Panc1 (cell line): ENCODE measurements around the gene TPRN.

Experiments used
- CTCF ChIP-seq: fragments of 450-650 bp; IDR thresholded peaks from 2 replicates; pipeline ENCODE4 v1.5.1; 2017; ENCODE audit warnings: mild to moderate bottlenecking
- POLR2AphosphoS5 ChIP-seq: IDR thresholded peaks from 2 replicates; pipeline ENCODE4 v1.6.1; 2012; ENCODE audit warnings: mild to moderate bottlenecking, low read depth, low read length, moderate library complexity
- REST ChIP-seq, 2 experiments: IDR thresholded peaks; 2 replicates each; pipeline ENCODE4 v1.6.1; 2011 to 2012; ENCODE audit warnings: low read depth in 2 of 2, control low read depth in 1 of 2, low read length in 1 of 2, mild to moderate bottlenecking in 1 of 2, moderate library complexity in 1 of 2; ENCODE audit not compliant: insufficient read depth in 1 of 2
- SIN3A ChIP-seq: IDR thresholded peaks from 2 replicates; pipeline ENCODE4 v1.6.1; 2012; ENCODE audit warnings: low read depth, mild to moderate bottlenecking, low read length, moderate library complexity, borderline replicate concordance; ENCODE audit not compliant: insufficient read depth
- TCF7L2 ChIP-seq: IDR thresholded peaks from 2 replicates; pipeline ENCODE4 v1.6.1; 2011; ENCODE audit warnings: mild to moderate bottlenecking, low read depth, low read length, inconsistent platforms

- TF ChIP-seq CTCF (peak; percentile 69), REST (IDR thresholded peaks at IDR 0.05; ENCODE audit: insufficient read depth in 1 of 2, low read depth in 2 of 2, low read length in 1 of 2) (no peak), TCF7L2 (no peak), POLR2AphosphoS5 (no peak), SIN3A (no peak)
Observed at GRCh38 chr9:137213160-137214060, 12.9 kb upstream of the TPRN start.
